Measurements from ENCODE around the gene WDSUB1.

WDSUB1 gene

DNA sequence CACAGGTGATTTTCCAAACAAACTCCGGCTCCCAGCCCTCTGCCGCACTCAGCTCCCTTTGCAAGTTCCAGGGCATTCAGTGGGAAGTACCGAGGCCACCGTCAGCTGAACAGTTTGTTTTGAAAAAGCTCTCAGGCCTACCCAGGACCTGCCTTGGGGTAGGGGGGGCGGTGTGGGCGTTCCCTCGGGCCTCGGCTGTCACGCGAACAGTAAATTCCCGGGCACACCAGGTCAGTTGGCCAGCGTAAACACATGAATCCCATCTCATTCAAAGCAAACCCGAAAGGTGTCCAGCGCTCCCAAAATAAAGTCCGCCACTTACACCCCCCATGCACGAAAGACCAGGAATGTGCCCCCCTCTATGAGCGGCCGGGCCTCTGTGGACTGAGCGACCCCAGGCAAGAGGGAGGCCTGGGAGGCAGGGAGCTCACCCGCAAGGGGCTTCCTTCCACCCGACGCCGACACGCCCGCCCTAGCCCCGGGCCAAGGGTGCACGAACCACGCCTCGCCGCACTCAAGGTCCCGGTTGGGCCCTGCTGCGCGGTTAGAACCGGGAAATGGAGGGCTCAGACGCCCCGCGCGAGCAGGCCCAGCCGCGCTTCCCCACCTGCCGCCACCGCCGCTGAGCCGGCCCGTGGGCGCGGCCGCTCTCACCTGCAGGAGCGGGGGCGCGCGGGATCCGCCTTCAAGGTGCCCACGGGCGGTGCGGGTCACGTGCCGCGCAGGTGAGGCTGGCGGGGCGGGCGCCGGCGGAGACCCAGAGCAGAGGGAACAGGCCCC, at the start of gene WDSUB1:
TSS of gene WDSUB1 (minus strand) at position 775 of the 780 bp plus-strand sequence. CDS start 3,634 bp downstream, outside the sequence.
- peak; percentile 46 for FAIRE-seq
- DNase-seq (ENCODE audit: extremely low spot score, insufficient read length, low read depth), result no peak

GRCh38 chr2:159326569-159327255, 40.2 kb upstream of the WDSUB1 start:
- DNase-seq (ENCODE audit: extremely low spot score, insufficient read length, low read depth), result no peak
- FAIRE-seq, result no peak

DNA sequence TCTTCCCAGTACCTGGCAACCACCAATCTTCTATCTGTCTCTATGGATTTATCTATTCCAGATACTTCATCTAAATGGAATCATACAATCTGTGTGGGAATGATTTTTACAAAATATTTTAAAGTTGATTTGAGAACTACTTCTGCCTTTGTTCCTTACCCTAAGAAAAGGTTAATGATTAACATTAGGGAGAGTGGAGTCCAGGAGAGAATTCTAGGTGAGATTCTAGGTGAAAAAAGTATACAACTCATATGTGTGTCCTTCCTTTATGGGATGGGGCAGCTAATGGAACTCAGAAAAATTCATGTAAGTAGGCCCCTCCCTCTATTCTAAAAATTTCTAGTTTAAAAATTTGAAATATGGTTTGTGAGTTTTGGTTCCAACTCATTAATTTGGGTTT, 35.9 kb upstream of the WDSUB1 start:
- no peak for DNase-seq (ENCODE audit: extremely low spot score, insufficient read length, low read depth)
- no peak for FAIRE-seq

- FAIRE-seq, result peak; percentile 75
Measured at GRCh38 chr2:159317392-159318088, 31.0 kb upstream of the WDSUB1 start.

GRCh38 chr2:159307942-159308341, 21.4 kb upstream of the WDSUB1 start:
- no peak for FAIRE-seq
- DNase-seq (ENCODE audit: extremely low spot score, insufficient read length, low read depth), result no peak

More at GRCh38 chr2:159317392-159318088, 31.0 kb upstream of the WDSUB1 start:
- no peak for DNase-seq (ENCODE audit: extremely low spot score, insufficient read length, low read depth)

DNA sequence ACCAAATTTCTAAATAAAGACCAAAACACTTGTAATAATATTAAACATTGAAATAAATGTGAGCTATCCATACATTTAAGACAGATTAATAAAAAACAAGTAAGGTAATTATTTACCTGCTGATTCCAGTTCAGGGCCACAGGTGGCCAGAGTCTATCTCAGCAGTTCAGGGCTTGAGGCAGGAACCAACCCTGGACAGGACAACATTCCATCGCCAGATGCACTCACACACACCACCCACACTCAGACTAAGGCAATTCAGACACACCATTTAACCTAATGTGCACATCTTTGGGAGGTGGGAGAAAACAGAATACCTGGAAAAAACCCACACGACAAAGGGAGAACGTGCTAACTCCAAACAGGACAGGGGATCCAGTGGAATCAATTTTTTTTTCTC, 14.1 kb upstream of the WDSUB1 start:
- FAIRE-seq, result no peak
- no peak for DNase-seq (ENCODE audit: extremely low spot score, insufficient read length, low read depth)

DNA sequence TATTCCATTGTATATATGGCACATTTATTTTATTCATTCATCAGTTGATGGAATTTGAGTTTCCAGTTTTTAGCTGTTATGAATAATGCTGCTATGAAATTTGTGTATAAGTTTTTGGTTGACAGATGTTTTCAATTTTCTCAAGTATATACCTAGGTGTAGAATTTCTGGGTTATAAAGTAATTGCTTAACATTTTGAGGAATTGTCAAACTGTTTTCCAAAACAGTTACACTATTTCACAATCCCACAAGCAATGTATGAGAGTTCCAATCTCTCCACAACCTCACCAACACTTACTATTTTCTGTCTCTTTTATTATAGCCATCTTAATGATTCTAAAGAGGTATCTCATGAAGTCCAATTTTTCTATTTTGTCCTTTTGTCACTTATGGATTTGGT, 12.5 kb upstream of the WDSUB1 start:
- DNase-seq (ENCODE audit: extremely low spot score, insufficient read length, low read depth), result no peak
- FAIRE-seq, result no peak

DNA sequence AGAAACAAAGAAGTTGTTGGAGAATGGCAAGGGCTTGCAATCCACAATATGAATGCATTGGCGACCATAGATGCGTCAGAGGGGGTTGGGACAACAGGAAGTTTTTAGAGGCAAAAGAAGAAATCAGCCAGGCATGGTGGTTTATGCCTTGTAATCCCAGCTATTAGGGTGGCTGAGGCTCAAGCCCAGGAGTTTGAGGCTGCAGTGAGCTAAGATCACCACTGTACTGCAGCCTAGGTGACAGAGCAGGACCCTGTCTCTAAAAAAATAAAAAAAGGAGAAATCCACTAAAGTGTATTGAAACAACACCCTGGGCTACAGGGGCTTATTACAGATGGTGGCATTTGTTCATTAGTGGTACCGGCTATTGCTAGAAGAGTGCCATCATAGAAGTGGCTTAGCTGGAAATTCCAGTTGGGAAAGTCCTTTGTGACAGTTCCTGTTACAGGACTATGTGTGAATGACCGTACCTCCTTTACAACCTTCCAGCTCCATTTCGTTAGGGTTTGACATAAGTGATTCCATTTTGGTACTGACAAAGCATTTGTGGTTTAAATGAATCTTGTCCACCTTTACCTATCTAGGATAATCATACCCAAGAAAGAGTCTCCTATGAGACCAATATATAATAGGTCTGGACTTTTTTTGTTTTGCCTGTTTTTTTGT, 10.7 kb upstream of the WDSUB1 start:
- FAIRE-seq, result no peak
- no peak for DNase-seq (ENCODE audit: extremely low spot score, insufficient read length, low read depth)

- FAIRE-seq, result no peak
Measured at GRCh38 chr2:159292157-159292556, 5.7 kb upstream of the WDSUB1 start.

DNA sequence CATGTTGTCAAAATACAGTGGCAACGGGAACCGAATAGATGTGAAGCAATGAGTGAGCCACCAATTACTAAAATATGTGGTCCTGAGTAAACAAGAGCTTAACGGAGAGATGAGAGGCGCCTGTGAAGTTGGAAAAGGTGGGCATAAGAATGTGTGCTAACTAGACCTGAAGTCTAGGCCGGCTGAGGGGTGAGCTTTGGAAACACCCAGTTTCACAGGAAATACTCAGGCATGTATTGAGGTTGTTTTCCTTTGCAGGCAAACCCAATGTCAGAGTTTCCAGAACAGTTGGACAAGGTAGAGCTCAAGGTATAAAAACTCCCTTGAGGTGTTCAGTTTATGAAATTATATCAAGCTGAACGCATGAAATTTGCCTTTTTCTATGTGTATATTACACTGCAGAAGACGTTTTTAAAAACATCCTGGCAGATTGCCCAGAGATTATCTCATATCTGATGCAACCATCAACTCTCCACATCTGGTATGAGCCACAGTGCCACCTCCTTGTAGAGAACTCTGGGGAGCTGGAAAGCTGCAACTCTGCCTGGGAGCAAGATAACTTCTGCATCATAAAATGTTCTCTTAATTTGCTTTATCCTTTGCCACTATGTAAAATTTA, 3.9 kb upstream of the WDSUB1 start:
- DNase-seq (ENCODE audit: extremely low spot score, insufficient read length, low read depth) (no peak), FAIRE-seq (no peak)

More at GRCh38 chr2:159292157-159292556, 5.7 kb upstream of the WDSUB1 start:
- no peak for DNase-seq (ENCODE audit: extremely low spot score, insufficient read length, low read depth)

- DNase-seq (ENCODE audit: extremely low spot score, insufficient read length, low read depth), result no peak
- no peak for FAIRE-seq
Measured at GRCh38 chr2:159287733-159288132, 1.2 kb upstream of the WDSUB1 start.

GRCh38 chr2:159286709-159287441, 372 bp upstream of the WDSUB1 start:
- FAIRE-seq, result peak; percentile 95
- DNase-seq (ENCODE audit: extremely low spot score, insufficient read length, low read depth), result peak; percentile 94

DNA sequence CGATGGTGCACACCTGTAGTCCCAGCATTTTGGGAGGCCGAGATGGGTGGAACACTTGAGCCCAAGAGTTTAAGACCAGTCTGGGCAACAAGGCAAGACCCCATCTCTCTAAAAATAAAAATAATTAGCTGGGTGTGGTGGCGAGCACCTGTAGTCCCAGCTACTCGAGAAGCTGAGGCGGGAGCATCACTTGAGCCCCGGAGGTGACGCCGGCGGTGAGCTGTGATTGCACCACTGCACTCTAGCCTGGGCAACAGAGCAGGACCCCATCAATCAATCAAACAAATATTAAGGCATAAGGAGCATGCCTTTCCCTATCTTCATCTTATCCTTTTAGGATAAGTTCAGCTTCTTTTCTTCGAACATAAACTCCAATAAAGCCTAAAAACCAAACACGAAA, 1.1 kb downstream of the WDSUB1 start:
- FAIRE-seq, result no peak
- DNase-seq (ENCODE audit: extremely low spot score, insufficient read length, low read depth), result no peak

- FAIRE-seq, result no peak
- no peak for DNase-seq (ENCODE audit: extremely low spot score, insufficient read length, low read depth)
Measured at GRCh38 chr2:159283529-159283928, 3.0 kb downstream of the WDSUB1 start.

- FAIRE-seq (no peak), DNase-seq (ENCODE audit: extremely low spot score, insufficient read length, low read depth) (no peak)
Measured at GRCh38 chr2:159281002-159281401, 5.5 kb downstream of the WDSUB1 start.

DNA sequence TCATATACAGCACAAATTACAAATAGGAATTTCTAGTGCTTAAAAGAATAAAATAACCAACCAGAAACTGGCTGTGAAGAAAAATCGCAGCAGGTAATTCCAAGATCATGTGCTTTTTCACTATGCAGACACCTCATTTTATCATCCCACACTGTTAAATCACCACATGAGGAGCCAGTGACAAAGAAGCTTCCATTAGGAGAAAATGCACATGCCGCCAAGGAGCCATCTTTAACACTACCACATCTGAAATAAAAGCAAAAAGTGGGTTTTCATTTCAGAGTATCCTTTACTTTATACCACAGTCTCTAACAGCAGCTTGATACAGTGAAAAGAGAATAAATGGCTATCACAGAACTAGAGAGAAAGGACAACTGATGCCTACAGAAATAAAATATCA, 6.8 kb downstream of the WDSUB1 start:
- FAIRE-seq, result no peak
- no peak for DNase-seq (ENCODE audit: extremely low spot score, insufficient read length, low read depth)

DNA sequence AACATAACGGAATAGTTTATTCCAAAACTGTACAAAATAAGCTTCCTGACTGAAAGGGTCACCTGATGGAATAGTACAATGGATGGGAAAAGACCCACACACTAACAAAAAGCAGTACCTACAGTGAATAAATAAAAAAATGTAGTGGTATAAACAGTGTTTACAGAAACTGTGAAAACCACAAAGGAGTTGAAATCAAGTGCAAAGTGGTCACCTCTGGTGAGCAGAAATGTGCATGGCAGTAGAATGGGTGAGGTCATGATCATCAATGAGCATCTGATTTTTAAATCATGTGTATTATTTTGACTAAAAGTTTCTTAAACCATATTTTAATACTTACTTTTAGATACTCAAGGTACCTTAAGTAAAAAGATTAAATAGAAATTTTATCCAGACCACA, 11.4 kb downstream of the WDSUB1 start:
- DNase-seq (ENCODE audit: extremely low spot score, insufficient read length, low read depth), result no peak
- FAIRE-seq, result peak; percentile 59

- no peak for DNase-seq (ENCODE audit: extremely low spot score, insufficient read length, low read depth)
- FAIRE-seq, result peak; percentile 9
Measured at GRCh38 chr2:159272156-159272555, 14.3 kb downstream of the WDSUB1 start.

DNA sequence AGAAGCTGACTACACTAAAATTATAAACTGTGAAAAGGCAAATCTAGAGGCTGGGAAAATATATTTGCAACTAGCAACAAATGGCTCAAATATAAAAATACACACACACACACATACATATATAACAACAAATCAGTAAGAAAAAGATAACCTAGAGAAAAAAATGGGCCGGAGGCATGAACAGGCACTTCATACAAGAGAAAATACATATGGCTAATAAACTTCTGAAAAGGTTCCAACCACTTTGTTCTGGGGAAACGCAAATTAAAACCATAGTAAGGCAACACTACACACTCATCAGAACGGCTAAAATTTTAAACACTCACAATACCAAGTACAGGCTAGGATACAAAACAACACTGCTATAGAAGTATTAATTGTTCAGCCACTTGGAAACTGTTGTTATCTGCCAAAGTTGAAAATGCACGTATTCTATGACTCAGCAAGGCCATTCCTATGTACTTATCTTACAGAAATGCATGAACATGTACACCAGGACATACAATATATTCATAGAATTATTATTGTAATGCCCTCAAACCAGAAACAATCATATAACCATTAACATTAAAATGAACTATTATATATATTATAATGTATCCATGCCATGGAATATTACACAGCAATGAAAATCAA, 15.6 kb downstream of the WDSUB1 start:
- FAIRE-seq, result no peak
- DNase-seq (ENCODE audit: extremely low spot score, insufficient read length, low read depth), result no peak

All from GM18507 (cell line).